ENCODE results near the gene TBX19. TPM values are rescaled to one million over a fixed set of nuclear protein-coding genes. Genes with fewer than 3 reads are reported as not detected.

TBX19 gene
- total and polyA plus RNA-seq, 8 donors, result 0.61 to 2.9 (median 1.2) TPM; not detected in 2

DNA sequence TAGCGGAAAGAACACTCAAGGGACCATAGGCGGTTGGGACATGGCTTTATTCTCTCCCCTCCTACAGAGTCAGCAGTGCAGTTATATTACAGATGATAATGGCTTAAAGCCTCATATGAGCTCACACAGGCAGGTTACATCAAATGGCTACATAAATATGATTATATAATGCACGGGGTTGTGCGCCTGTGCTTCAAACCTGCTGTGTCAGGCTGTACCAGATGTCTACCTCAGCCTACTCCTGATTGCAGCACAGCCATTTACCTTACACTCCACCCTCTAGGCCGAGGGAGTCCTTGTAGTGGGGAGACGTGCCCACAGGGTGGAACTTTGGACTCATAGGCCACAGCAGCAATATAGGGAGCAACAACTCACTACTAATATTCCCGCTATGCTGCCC is 16.4 kb upstream of the TBX19 start:
- no peak overlapping the region for H3K4me3 ChIP-seq
- intact Hi-C loops (cut with DNase I; ENCODE audit: low total_unique reads), result no loop called here
- no peaks in the 10 kb centered on the region for H3K9me3 ChIP-seq
- WGBS, 5 donors, result 94 to 99% (median 96%) methylated on average over 7 of the region's 7 CpGs
- no peak overlapping the region for H3K27ac ChIP-seq
- no peaks in the 10 kb centered on the region for H3K27me3 ChIP-seq
- TF ChIP-seq POLR2A (IDR thresholded peaks at IDR 0.05) (no peak), EP300 (IDR thresholded peaks at IDR 0.05) (no peak), POLR2AphosphoS5 (IDR thresholded peaks at IDR 0.05) (no peak), CTCF (IDR thresholded peaks at IDR 0.05) (no peak)
- DNase-seq, result no peak
- H3K36me3 ChIP-seq, result peaks cover 0 to 22% (median 9%) of the 10 kb centered on the region in 4 donors
- peaks cover 0 to 4% (median 0%) of the 10 kb centered on the region in 4 donors for H3K4me1 ChIP-seq

GRCh38 chr1:168265596-168265995 is 15.1 kb upstream of the TBX19 start:
- TF ChIP-seq POLR2A (IDR thresholded peaks at IDR 0.05), result no peak
- TF ChIP-seq CTCF (IDR thresholded peaks at IDR 0.05), result no peak
- no peak for TF ChIP-seq POLR2AphosphoS5 (IDR thresholded peaks at IDR 0.05)
- no peak for TF ChIP-seq EP300 (IDR thresholded peaks at IDR 0.05)
- H3K4me3 ChIP-seq, result no peak overlapping the region
- intact Hi-C loops (cut with DNase I; ENCODE audit: low total_unique reads), result no loop called here

DNA sequence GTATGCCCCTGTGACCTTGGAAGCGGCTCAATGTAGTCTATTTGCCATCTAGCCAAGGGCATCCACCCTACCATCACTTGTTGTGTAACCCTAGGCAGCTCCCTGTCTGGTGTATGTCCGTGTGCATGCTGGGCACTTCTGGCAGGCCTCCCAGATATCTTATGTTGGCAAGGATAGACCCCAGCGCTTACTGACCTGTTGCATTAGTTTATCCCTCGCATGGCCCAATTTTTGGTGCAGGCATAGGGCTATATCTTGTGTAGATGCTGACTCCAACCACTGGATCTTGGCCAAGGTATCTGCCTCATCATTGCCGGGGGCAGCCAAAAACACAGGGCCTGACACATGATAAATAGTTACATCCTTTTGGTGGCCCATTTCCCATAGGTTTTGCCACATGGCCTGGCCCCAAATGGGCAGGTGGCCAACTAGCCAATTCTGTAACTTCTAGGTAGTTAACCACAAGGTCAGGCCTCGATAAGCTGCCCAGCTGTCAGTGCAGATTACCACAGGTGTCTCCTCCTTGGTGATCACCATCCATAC is 14.0 kb upstream of the TBX19 start:
- Histone ChIP-seq H3K27me3 (no peaks in the 10 kb centered on the region), H3K36me3 (peaks cover 0 to 19% (median 9%) of the 10 kb centered on the region in 4 donors), H3K4me3 (no peak overlapping the region), H3K27ac (no peak overlapping the region), H3K4me1 (peaks cover 0 to 1% (median 0%) of the 10 kb centered on the region in 4 donors), H3K9me3 (no peaks in the 10 kb centered on the region)
- WGBS, 5 donors, result 72 to 95% (median 85%) methylated on average over 6 of the region's 6 CpGs
- TF ChIP-seq CTCF (IDR thresholded peaks at IDR 0.05) (no peak), POLR2AphosphoS5 (IDR thresholded peaks at IDR 0.05) (no peak), POLR2A (IDR thresholded peaks at IDR 0.05) (no peak), EP300 (IDR thresholded peaks at IDR 0.05) (no peak)
- intact Hi-C loops (cut with DNase I; ENCODE audit: low total_unique reads), result no loop called here
- no peak for DNase-seq

More at GRCh38 chr1:168265596-168265995, 15.1 kb upstream of the TBX19 start:
- Histone ChIP-seq H3K9me3 (no peaks in the 10 kb centered on the region), H3K36me3 (peaks cover 0 to 22% (median 9%) of the 10 kb centered on the region in 4 donors), H3K27ac (no peak overlapping the region), H3K27me3 (no peaks in the 10 kb centered on the region), H3K4me1 (peaks cover 0 to 4% (median 0%) of the 10 kb centered on the region in 4 donors)
- no peak for DNase-seq
- WGBS, 5 donors, result 96 to 100% (median 100%) methylated on average over 1 of the region's 1 CpG; no CpG with 5 or more reads in 1 of the 5 donors

DNA sequence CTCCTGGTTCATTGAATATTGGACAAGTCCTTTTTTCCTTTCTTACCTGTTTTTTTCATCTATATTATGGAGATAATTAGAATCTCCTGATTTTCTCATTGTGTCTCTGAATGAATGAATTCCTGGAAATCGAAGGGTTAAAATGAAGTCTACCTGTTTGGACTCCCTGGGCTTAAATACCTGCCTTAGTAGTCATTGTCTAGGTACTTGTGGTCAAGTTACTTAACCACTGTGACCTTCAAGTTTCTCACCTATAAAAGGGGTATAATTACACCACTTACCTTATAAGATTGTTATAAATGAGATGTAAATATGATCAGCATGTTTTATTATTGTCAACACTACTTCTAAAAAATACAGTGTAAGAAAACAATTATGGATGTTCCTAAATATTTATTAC is 9.0 kb upstream of the TBX19 start:
- no peaks in the 10 kb centered on the region for H3K4me1 ChIP-seq
- no peaks in the 10 kb centered on the region for H3K27me3 ChIP-seq
- H3K36me3 ChIP-seq, result no peaks in the 10 kb centered on the region
- H3K9me3 ChIP-seq, result peaks cover 0 to 5% (median 0%) of the 10 kb centered on the region in 4 donors
- no peak for TF ChIP-seq POLR2A (IDR thresholded peaks at IDR 0.05)
- no peak for TF ChIP-seq CTCF (IDR thresholded peaks at IDR 0.05)
- no peak for TF ChIP-seq EP300 (IDR thresholded peaks at IDR 0.05)
- no peak for TF ChIP-seq POLR2AphosphoS5 (IDR thresholded peaks at IDR 0.05)
- H3K27ac ChIP-seq, result no peak overlapping the region
- no peak for DNase-seq
- 84 to 96% (median 89%) methylated on average over 1 of the region's 1 CpG for WGBS, 5 donors
- intact Hi-C loops (cut with DNase I; ENCODE audit: low total_unique reads), result no loop called here
- H3K4me3 ChIP-seq, result no peak overlapping the region
